Limb (tissue), 2 donors: ENCODE results near the gene APC2.
"Not testable (repeated sequence)": the region's sequence is repeated elsewhere in the genome, so short reads cannot be mapped to it uniquely, and the experiment has no call there.

ENCODE experiments used
- DNase-seq, 2 donors: peaks; one replicate each; pipeline ENCODE4 v3.0.0-alpha.2; 2016; ENCODE audit errors: extremely low spot score in 2 of 2

The APC2 gene

DNA sequence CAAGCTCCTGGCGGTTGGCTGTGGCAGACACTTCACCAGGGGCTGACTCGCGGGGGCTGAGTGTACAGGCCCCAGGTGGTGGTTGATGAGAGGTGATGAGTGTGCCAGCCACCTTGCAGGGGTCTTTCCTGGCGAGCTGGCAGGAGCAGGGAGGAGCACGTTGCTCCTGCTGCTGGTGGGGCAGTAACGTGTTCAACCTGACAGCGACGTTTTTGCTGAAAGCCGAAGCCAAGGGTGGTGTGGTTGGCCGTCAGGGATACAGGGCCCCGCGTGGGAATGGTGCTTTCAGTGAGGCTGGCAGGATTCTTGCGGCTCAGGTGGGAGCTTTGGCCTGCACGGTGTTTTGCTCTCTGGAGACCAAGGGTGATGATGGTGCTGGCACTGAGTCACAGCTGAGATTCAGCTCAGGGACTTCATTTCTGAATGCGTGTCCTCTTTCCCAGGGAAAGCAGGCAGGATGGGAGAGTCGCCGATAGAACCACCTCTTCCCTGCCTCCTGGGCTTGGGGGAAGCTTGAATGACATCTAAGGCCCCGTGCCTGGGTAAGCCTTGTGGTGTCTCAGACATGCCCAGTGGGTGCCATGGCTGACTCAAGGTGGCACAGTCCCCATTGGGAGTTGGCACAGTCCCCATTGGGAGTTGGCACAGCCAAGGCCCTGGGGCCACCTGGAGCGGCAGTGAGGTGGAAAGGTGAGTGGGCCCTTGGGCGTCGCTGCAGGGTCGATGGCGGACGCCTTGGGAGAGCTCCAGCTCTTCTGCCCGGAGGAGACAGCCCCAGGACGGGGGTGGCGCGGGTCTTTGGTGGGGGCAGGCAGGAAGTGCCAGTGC is 33.7 kb upstream of the APC2 start:
- DNase-seq, result no peak

DNA sequence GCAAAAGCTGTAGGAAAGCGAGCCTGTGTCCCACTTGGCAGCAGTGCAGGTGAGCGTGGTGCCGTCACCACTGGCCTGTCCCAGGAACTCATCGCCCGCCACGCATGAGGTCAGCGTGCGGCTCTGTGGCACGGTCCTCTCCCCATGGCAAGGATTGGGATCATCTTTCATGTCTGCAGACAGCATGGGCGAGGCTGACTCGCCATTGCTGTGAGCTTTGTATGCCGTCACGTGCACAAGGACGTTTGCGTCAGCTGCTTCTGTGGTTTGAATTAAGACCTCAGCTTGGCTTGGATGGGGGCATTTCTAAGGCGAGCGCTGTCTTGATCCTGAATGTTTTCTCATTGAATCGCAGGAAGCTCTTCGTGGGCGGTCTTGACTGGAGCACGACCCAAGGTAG is 32.8 kb upstream of the APC2 start:
- no peak for DNase-seq

DNA sequence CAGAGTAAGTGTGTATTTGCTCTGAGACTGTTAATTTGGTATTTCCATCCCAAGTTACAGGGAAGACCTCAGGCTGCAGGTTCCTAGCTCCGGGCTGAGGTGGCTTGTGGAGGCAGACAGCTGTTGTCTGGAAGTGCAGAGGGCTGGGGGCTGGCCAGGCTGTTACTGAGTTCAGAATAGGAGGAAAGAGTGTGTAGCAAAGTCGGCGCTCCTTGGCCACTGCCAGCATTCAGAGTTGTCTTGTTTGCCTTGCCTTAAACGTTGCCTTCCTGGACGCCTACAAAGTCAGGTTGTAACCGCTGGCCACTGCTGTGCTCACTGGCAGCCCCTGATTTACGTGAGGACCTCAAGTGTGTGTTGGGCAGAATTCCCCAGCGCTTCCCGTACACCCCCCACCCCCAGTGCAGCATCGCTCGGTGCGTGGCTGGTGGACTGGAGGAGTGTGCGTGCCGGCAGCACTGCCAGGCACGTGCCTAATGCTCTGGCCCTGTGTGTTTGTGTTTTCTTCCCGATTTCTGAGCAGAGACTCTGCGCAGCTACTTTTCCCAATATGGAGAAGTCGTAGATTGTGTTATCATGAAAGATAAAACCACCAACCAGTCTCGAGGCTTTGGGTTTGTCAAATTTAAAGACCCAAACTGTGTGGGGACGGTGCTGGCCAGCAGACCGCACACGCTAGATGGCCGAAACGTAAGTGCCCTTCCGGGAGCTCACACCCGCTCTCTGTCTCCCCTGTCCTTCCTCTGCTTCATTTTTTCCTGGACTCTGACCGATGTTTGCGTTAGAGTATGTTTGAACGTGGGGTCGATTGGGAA is 32.0 kb upstream of the APC2 start:
- DNase-seq, result no peak

DNA sequence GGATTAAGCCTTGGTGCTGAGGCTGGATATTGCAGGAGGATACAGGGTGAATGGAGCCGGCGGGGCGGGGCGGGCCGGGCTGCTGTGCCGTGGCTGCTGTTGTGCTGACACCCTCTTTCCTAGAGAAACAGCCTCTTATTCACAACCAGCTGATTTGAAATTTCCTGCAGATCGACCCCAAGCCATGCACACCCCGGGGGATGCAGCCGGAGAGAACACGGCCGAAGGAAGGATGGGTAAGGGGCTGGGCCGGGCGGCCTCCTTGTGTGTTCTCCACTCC is 31.5 kb upstream of the APC2 start:
- no peak for DNase-seq

DNA sequence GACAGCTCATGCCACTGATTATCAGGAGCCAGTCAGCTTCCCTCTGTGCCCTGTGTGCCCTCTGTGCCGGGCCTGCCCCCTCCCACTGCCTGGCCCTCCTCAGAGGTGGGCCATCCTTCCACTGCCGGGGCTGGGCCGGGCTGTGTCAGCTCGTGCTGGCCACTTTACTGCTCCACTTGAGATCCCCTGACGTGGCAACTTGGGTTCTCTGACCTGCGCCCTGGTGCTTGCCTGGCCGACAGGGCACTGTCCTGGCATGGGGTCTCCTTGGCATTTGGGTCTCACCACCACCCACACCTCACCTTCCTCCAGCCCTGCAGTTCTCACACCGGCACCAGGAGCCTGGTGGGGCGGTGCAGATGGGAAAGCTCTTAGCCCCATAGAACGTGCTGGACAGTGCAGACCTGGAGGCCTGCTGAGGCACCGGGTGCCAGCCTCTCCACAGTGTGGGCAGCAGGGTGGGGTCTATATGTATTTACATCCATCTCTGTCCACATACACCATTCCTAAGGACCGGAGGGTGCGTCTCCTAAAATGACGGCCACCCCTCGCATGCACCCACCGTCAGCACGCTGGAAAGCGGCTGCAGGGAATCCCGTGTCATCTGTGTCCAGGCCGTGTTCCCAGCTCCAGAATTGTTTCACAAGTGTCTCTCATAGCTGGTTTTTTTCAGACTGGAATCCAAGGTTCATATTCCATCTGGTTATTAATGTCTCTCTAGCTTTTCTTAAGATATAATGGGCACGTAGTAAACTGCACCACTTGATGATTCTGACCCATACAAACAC is 30.8 kb upstream of the APC2 start:
- no peak for DNase-seq

DNA sequence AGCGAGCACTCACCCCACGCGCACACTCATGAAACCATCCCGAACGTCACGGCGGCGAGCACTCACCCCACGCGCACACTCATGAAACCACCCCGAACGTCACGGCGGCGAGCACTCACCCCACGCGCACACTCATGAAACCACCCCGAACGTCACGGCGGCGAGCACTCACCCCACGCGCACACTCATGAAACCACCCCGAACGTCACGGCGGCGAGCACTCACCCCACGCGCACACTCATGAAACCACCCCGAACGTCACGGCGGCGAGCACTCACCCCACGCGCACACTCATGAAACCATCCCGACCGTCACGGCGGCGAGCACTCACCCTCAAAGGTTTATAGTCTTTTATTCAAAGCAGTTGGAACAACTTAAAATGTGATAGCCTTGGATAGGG is 29.8 kb upstream of the APC2 start:
- DNase-seq, result not testable (repeated sequence)

DNA sequence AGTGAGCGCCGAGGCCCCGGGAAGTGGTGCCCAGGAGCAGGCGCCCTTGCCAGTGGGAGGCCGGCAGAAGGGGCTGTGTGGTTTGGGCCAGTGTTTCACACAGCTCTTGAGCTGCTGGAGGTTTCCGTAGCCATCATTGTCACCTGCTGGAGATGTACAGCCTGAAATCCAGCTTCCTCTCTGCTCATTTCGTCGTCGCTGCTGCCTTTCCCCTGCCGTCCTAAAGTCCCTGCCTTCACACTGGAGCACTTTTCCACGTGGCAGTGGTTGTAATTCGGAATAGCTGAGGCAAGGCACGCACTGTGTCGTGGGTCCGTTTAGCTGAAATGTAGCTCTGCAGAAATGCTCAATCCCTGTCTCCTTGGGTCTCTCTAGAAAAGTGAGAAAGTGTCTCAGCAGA is 29.3 kb upstream of the APC2 start:
- no peak for DNase-seq

DNA sequence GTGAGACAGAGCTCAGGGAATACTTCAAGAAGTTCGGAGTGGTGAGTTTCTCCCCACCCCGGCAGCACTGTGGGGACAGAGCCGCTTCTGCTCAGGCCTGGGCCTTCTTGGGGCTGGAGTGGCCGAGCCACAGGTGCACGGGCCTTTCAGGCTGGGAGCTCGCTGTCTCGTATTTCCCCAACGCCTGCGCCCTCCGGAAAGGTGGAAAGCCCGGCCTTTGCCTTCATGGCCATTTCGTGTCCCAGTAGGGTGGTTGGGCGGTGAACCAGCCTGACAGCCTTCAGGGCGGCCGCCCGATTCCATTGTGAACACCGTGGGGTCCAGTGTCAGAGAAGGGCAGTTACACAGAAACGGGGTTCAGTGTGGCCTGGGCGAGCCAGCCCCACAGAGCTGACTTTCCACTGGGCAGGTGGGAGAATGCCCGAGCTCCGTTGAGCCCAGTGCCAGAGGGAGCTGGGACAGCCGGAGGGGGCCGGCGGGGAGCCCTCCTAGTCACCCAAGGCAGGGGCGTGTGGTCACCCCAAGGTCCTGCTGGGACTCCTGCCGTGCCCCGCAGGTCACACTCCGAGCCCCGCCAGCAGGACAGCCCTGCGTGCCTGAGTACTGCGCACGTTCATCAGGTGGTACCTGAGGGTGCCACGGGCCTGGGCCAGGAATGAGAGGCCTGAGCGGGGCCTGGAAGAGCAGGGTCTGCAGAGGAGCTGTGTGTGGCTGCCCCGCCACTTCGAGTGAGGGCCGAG is 28.5 kb upstream of the APC2 start:
- no peak for DNase-seq

DNA sequence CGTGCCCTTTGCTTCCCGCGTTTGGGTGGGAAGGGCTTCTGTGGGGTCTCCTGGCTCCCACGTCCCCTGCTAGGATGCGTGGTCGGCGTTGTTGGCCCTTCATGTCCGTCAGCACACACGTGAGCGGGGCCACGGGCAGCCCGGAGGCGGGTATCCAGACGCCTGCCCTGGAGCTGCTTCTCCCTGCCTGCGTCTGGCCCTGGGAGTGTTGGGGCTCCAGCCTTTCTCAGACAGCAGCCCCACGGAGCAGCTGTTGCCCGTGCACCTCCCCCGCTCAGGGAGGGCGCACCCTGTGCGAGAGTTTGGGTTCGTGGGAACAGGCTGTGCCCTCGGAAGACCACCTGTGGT is 28.0 kb upstream of the APC2 start:
- no peak for DNase-seq

DNA sequence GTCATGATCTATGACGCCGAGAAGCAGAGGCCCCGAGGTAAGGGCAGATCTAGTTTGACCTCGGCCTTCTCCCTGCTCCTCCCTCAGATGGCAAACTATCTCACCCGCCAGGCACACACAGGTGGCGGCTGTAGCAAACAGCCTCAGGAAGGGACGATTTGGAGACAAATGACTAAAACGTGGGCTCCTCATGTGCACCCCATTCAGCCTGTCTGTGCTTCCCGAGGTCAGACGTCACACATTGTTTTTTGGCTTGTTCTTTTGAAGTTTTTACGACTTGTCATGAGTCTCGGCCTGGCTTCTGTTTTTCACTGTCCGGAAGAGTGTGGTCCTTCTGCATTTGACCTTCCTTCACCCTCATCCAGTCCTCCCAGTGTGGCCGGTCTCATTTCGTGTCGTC is 27.6 kb upstream of the APC2 start:
- DNase-seq, result no peak

DNA sequence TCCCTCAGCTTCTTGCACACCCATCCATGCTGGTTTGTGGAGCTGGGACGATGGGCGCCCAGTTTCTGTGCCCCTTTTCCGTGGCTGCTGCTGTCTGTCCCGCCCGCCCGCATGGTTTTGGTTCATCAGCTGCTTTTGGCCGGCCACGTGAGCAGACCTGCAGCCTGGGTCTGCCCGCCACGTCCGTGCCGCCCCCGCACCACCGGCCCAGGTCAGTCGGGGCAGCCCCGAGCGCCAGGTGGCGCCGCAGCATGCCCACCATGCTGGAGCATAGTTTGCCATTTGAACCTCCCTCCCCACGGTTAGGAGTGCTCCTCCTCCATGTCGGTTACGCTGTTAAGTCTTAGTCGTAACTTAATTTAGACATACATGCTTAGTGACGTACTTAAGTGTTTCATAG is 27.0 kb upstream of the APC2 start:
- no peak for DNase-seq

DNA sequence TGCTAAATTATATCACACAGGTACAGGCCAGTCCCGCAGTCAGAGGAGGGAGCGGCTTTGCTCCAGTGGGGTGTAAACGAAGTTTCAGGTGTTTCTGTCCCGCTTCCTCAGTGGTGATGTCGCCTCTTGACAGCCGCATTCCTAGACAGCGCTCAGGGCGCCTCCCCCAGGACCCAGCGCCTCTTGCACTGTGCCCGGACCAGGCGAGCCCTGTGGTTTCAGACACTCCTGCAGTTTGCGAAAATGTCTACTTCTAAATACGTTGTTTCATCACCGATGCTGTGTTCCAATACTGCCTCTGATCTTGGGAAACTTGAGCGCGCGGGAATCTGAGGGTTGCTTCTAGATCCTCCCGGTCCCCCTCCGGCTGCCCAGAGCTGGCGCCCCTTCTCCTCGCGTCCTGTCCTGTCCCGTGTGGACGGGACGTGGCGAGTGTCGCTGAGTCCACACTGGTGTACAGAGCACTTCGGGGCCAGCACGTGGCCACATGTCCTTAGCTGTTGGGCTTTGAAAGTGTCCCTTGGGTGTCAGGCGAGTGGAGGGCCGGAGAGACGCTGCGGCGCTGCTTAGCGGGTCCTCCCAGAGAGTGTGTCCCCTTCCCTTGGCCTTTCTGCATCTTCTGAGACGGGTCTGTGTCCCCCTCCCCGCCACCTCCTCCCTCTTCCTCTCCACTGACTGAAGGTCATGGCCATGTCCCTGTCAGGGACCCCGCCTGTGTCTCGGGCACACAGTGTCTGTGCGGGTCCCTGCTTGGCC is 26.3 kb upstream of the APC2 start:
- no peak for DNase-seq

DNA sequence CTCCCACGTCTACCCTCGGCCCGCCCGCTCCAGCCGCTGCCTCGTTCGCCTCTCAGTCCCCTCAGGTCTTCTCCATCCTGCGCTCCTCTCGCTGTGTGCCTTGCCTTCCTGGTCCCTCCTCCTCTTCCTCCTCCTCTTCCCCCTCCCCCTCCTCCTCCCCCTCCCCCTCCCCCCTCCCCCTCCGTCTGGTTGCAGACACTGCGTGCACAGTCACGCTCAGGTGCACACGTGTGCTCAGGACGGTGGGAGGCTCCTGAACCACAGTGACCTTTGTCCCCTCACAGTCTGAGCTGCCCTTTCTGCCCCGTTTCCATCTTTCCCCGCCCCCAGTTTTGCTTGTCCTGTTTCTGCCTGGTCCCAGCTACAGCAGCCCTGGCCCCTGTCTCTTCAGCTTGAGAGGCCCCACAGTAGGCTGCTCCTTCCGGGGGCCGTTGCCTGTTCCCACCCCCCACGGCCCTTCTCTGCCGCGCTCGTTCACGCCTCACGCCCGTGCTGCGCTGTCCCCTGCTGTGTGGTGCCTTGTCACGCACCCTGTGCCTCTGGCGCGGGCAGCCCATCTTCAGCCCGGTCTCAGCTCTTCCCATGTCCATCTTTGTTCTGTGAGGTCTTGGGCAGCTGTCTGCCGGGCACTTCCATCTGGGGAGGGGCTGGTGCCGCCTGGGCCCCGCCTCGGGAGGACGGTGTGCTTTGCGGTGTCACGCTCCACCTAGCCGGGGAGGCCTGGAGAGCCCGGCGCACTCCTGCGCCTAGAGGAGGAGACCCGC is 25.5 kb upstream of the APC2 start:
- DNase-seq, result no peak

DNA sequence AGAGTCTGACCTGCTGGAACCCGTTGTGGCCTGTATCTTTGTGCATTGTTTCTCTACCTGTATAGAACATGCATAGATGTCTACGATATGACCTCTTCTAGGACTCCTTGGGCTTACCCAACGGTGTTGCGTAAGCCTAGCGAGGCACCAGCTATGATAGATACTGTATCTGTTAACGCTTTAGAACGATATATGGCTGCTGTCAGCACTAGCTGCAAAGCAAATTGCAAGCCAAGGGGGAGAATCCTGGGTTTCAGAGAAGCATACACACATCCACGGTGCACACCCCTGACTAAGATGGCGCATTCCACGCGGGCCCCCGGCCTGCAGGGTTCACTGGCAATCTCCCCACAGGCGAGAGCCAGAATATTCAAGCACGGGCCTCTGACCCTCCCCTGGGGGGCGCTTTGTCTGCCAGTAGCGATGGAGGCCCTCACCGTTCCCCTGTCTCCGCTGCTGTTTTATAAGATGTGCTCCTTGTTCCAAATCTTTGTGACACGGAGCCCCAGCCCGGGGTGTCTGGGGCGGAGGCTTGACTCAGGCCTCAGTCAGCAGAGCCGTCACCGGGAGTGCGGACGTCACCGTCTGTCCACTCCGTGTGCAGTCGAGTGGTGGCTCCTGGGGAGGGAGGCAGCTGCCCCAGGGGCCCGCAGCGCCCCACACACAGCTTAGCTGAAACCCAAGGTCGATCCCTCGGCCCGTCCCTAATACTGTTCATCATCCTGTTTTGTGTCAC is 24.7 kb upstream of the APC2 start:
- DNase-seq, result no peak

DNA sequence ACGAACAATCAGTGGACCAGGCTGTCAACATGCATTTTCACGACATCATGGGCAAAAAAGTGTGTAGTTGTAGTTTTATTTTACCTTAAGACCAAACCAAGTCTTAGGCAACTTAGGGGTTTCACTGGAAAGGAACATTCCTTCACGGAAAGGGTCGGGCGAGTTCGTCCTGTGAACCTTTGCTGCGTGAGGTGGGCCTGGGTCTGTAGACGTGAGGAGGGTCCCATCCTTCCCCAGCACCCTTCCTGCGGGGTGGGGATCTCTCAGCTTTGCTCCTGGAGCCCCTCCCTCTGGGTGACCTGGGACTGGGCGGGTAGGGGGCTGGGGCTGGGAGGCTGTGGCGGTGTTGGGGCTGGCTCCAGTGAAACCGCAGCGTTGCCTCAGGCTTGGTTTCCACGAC is 24.0 kb upstream of the APC2 start:
- DNase-seq, result no peak

DNA sequence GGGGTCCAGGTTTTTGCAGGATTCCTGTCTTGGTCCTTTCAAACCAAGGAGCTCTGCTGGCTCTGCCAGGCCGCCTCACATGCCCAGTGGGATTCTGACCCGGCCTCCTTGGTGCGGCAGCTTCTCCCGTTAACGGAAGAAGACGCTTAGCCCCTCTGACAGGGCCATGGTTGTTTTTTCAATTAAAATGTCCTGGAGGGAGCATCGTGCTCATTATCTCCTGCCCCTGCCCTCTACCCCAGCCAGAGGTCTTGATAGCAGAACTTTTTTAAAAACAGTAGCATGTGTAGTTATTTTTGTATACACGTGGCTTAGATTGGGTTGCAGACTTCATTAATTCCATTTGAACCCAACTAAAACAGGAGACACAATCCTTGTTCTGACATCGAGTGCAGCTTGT is 23.2 kb upstream of the APC2 start:
- DNase-seq, result no peak

DNA sequence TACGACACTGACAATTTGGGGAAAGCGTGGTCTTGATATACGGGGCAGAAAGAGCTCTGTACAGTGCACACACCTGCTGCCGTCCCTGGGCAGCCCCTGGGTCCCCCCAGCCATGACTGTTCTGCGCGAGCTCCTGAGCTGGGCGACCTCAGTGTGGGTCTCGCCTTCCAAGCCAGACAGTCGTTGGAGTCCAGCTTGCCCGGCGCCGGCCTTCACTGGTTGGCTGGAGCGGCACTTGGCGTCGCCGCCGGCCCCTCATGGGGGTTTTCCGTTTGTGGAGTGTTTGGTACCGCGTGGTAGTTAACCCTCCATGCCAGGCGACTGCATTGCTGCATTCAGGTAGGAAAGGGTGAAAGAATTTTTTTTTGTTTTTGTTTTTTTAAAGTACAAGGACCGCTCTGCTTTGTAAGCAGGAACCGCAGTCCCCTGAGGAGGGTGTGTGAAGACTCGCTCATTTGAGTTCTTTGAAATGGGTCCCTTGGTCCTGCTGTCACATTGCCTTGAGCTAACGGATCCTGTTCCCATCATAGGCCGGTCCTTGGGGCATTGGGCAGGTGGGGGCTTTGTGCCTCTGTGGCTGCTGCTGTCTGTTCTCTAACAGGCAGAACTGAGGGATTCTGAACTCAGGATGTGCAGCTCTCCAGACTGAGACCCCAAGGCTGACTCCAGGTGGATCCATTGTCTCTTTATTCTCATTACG is 22.6 kb upstream of the APC2 start:
- no peak for DNase-seq

DNA sequence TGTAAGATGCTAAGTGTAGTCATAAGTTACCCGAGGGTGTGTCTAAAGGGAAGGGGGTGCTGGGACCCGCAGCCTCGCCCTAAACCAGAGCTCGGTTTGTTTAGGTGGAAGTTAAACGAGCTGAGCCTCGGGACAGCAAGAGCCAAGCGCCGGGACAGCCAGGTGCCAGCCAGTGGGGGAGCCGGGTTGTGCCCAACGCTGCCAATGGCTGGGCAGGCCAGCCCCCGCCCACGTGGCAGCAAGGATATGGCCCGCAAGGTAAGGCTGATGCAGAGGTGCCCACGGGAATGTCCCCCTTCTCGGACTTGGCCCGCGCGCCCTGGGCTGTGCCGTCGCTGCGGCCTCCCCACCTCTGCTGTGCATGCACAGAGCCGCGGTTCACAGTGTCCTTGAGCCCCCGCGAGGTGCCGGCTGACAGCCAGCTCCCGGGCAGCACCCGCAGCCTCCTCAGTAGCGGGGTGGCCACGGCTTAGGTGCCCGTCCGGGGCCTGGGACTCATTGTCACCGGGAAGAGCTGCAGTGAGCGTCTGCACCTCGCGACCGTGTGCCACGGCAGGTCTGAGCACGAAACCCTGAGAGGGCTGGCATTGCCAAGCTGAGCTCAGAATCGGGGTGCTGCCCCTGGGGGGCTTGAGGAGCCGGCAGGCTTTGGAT is 21.1 kb upstream of the APC2 start:
- DNase-seq, result no peak

DNA sequence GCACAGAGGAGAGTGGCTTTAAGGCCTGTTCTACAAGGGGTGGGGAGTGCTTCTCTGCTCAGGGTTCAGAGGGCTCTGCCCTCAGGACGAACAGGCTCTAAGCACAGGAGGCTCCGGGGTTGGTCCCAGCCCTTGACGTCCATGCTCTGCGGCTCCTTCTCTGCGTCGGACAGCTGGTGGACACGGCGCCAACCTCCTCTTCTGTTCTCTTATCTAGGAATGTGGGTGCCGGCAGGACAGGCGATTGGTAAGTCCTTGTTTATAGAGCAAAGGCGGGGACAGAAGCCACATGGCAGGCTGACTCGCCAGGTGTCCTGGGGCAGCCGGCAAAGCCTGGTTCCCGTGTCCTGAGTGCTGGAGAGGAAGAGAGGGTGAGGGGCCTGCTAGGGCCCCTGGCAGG is 20.2 kb upstream of the APC2 start:
- DNase-seq, result no peak
